SK-N-SH (cell line): ENCODE measurements around the gene TAGLN2. TPM values are rescaled to one million over a fixed set of nuclear protein-coding genes. Genes with fewer than 3 reads are reported as not detected.
"Not testable (repeated sequence)": the region's sequence is repeated elsewhere in the genome, so short reads cannot be mapped to it uniquely, and the experiment has no call there.

Experiments
- CTCF ChIA-PET: fragments of 300-600, 350-600 bp; formaldehyde crosslinking; extraction: SDS; loops from one replicate; lab custom pipeline; 2021; lab: Yijun Ruan, JAX
- POLR2A ChIA-PET: fragments of 350-600 bp; sonication (Branson Sonifier 250); formaldehyde crosslinking; extraction: SDS; loops from one replicate; lab custom pipeline; 2020; ENCODE audit warnings: antibody characterized with exemption, inconsistent platforms; lab: Yijun Ruan, JAX
- DNase-seq: peaks from one replicate; pipeline ENCODE4 v3.0.0; 2012
- H2AFZ ChIP-seq: fragments of 200-600 bp; sonication (generic); 2 replicates; pipeline ENCODE4 v1.8.1; 2016; ENCODE audit warnings: antibody characterized with exemption, mild to moderate bottlenecking, low read depth
- H3F3A ChIP-seq: fragments of 200-600 bp; sonication (generic); replicated peaks from 2 replicates; pipeline ENCODE3; 2016; ENCODE audit warnings: antibody characterized with exemption, mild to moderate bottlenecking; ENCODE audit not compliant: insufficient read depth
- H3K27ac ChIP-seq, 2 experiments: fragments of 200-500 bp in 1 of 2; fragments of 200-600 bp in 1 of 2; sonication (Bioruptor generic) in 1 of 2; sonication (generic), shearing (Covaris generic) in 1 of 2; 2 replicates each; pipeline versions ENCODE4 v1.5.1 to v1.6.1; 2014 to 2016; ENCODE audit warnings: low read depth in 2 of 2, inconsistent platforms in 1 of 2, low read length in 1 of 2, mild to moderate bottlenecking in 1 of 2, mixed read lengths in 1 of 2
- H3K27me3 ChIP-seq: fragments of 200-600 bp; sonication (generic), shearing (Covaris generic); 2 replicates; pipeline ENCODE4 v1.6.1; 2016; ENCODE audit warnings: mixed run types; ENCODE audit not compliant: insufficient read depth
- H3K36me3 ChIP-seq, 2 experiments: fragments of 200-500 bp in 1 of 2; fragments of 200-600 bp in 1 of 2; sonication (Bioruptor generic) in 1 of 2; sonication (generic) in 1 of 2; replicated peaks in 1 of 2; 2 replicates each; pipeline versions ENCODE3 to v1.5.1; 2014 to 2016; ENCODE audit warnings: low read length in 1 of 2, mild to moderate bottlenecking in 1 of 2; ENCODE audit not compliant: insufficient read depth in 2 of 2, control insufficient read depth in 1 of 2
- H3K4me1 ChIP-seq, 2 experiments: fragments of 200-500 bp in 1 of 2; fragments of 200-600 bp in 1 of 2; sonication (Bioruptor generic) in 1 of 2; sonication (generic), shearing (Covaris generic) in 1 of 2; 2 replicates each; pipeline versions ENCODE4 v1.5.1 to v1.6.1; 2014 to 2016; ENCODE audit warnings: low read depth in 1 of 2, low read length in 1 of 2, mixed run types in 1 of 2; ENCODE audit not compliant: insufficient read depth in 2 of 2, control insufficient read depth in 1 of 2
- H3K4me2 ChIP-seq: fragments of 200-600 bp; sonication (generic), shearing (Covaris generic); 2 replicates; pipeline ENCODE4 v1.6.1; 2017; ENCODE audit warnings: mixed run types
- H3K4me3 ChIP-seq, 2 experiments: fragments of 200-500 bp in 1 of 2; fragments of 200-600 bp in 1 of 2; sonication (Bioruptor generic) in 1 of 2; sonication (generic), shearing (Covaris generic) in 1 of 2; 2 replicates each; pipeline versions ENCODE4 v1.5.1 to v1.8.1; 2014 to 2016; ENCODE audit warnings: low read depth in 2 of 2, inconsistent platforms in 1 of 2, low read length in 1 of 2, mild to moderate bottlenecking in 1 of 2, mixed read lengths in 1 of 2, moderate library complexity in 1 of 2
- H3K79me2 ChIP-seq: fragments of 200-600 bp; sonication (generic); 2 replicates; pipeline ENCODE4 v1.8.1; 2017; ENCODE audit warnings: mild to moderate bottlenecking; ENCODE audit not compliant: insufficient read depth
- H3K9ac ChIP-seq: fragments of 200-600 bp; sonication (generic); 2 replicates; pipeline ENCODE4 v1.6.1; 2017; ENCODE audit warnings: mixed run types
- H3K9me2 ChIP-seq: fragments of 200-600 bp; sonication (generic); 2 replicates; pipeline ENCODE4 v1.6.1; 2017; ENCODE audit warnings: mixed run types
- H3K9me3 ChIP-seq: fragments of 200-600 bp; sonication (generic); 2 replicates; pipeline ENCODE4 v1.6.1; 2017; ENCODE audit warnings: mixed run types, mild to moderate bottlenecking, moderate library complexity
- H4K20me1 ChIP-seq: fragments of 200-600 bp; sonication (generic); 2 replicates; pipeline ENCODE4 v1.6.1; 2017; ENCODE audit warnings: mild to moderate bottlenecking, mixed run types; ENCODE audit not compliant: insufficient read depth
- GABPA ChIP-seq: IDR thresholded peaks from 2 replicates; pipeline ENCODE4 v1.4.0; 2012; ENCODE audit warnings: low read depth, mild to moderate bottlenecking
- RAD21 ChIP-seq: IDR thresholded peaks from 2 replicates; pipeline ENCODE4 v1.6.1; 2012; ENCODE audit warnings: mild to moderate bottlenecking, low read length
- RFX5 ChIP-seq: IDR thresholded peaks from 2 replicates; pipeline ENCODE4 v1.6.1; 2012; ENCODE audit warnings: mild to moderate bottlenecking, improper control_type of control experiment, low read length
- SMC3 ChIP-seq: IDR thresholded peaks from 2 replicates; pipeline ENCODE4 v1.6.1; 2012; ENCODE audit warnings: low read depth, low read length, improper control_type of control experiment
- TAF1 ChIP-seq: IDR thresholded peaks from 2 replicates; pipeline ENCODE4 v1.6.1; 2012; ENCODE audit warnings: low read depth, mild to moderate bottlenecking, low read length, moderate library complexity, borderline replicate concordance
- WGBS: methylation state at CpG from one replicate; pipeline ENCODE4 v1.1.6; 2017; ENCODE audit warnings: low lambda C conversion rate; 5-methylcytosine and 5-hydroxymethylcytosine counted together
- polyA plus RNA-seq, 3 experiments: library from polyadenylated mRNA; depleted of rRNA; stranded (reverse); fragments of >200 nt; gene quantifications; 2 replicates each; pipeline ENCODE4 v1.2.3, GENCODE V29; 2012
- TF ChIP-seq, protein P1 (sequence below): IDR thresholded peaks from 2 replicates; pipeline ENCODE4 v1.6.1; 2012; ENCODE audit warnings: mild to moderate bottlenecking, low read depth, low read length, moderate library complexity
- TF ChIP-seq, protein P2 (sequence below): IDR thresholded peaks from 2 replicates; pipeline ENCODE4 v1.4.0; 2012; ENCODE audit warnings: low read depth, borderline replicate concordance

Gene TAGLN2
- polyA plus RNA-seq, 1 of the 3 experiments (the other 2 are of a cell fraction): 646 TPM

GRCh38 chr1:159906960-159907359 is 18.3 kb downstream of the TAGLN2 start:
- Histone ChIP-seq H3K4me1 (peaks cover 12 to 25% of the 10 kb centered on the region in 2 experiments; a peak in 3 of 4 replicates), H4K20me1 (no peaks in the 10 kb centered on the region), H3K9me2 (no peaks in the 10 kb centered on the region), H3K4me2 (no peak overlapping the region), H3K79me2 (no peaks in the 10 kb centered on the region), H3K9me3 (no peaks in the 10 kb centered on the region), H3K27ac (no peak overlapping the region), H3K9ac (no peak overlapping the region), H3K36me3 (no peaks in the 10 kb centered on the region), H3K4me3 (no peak overlapping the region), H3F3A (peaks cover 6% of the 10 kb centered on the region), H2AFZ (no peak overlapping the region), H3K27me3 (no peaks in the 10 kb centered on the region)
- DNase-seq: no peak
- TF ChIP-seq RAD21: no peak
- ChIA-PET POLR2A (no interaction called here), CTCF (interaction anchor here (1.4 to 3.3 kb wide), 4 partner anchors 13 to 100 kb away, joined by 3 to 18 read pairs (median 4); no protein-coding TSS in a partner anchor)
- WGBS: 36% methylated on average over 1 of the region's 1 CpG

DNA sequence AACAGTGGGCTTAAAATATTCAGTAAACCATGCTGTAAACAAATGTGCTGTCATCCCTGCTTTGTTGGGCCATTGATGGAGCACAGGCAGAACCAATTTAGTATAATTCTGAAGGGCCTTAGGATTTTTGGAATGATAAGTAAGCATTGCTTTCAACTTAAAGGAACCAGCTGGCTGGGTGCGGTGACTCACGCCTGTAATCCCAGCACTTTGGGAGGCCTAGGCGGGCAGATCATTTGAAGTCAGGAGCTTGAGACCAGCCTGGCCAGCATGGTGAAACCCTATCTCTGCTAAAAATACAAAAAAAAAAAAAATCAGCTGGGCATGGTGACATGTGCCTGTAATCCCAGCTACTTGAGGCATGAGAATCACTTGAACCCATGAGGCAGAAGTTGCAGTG is 21.3 kb downstream of the TAGLN2 start:
- CTCF ChIA-PET: interaction anchor here (1.3 to 3.3 kb wide), 3 partner anchors 12 to 103 kb away, joined by 3 to 18 read pairs (median 5); no protein-coding TSS in a partner anchor
- H3F3A ChIP-seq, H3K27me3 ChIP-seq, H3K9me3 ChIP-seq, H3K4me2 ChIP-seq, H3K36me3 ChIP-seq, H2AFZ ChIP-seq, H3K4me3 ChIP-seq, POLR2A ChIA-PET, H3K4me1 ChIP-seq, H3K9ac ChIP-seq, DNase-seq, H4K20me1 ChIP-seq, H3K79me2 ChIP-seq, H3K9me2 ChIP-seq, H3K27ac ChIP-seq: not testable (repeated sequence)
- WGBS: 76% methylated on average over 3 of the region's 3 CpGs

- no peaks in the 10 kb centered on the region for H3K9me2 ChIP-seq
- H3K36me3 ChIP-seq: no peaks in the 10 kb centered on the region
- POLR2A ChIA-PET: no interaction called here
- no peak for DNase-seq
- no peaks in the 10 kb centered on the region for H4K20me1 ChIP-seq
- H3K27ac ChIP-seq: no peak overlapping the region
- TF ChIP-seq RFX5: no peak
- TF ChIP-seq, protein P1, sequence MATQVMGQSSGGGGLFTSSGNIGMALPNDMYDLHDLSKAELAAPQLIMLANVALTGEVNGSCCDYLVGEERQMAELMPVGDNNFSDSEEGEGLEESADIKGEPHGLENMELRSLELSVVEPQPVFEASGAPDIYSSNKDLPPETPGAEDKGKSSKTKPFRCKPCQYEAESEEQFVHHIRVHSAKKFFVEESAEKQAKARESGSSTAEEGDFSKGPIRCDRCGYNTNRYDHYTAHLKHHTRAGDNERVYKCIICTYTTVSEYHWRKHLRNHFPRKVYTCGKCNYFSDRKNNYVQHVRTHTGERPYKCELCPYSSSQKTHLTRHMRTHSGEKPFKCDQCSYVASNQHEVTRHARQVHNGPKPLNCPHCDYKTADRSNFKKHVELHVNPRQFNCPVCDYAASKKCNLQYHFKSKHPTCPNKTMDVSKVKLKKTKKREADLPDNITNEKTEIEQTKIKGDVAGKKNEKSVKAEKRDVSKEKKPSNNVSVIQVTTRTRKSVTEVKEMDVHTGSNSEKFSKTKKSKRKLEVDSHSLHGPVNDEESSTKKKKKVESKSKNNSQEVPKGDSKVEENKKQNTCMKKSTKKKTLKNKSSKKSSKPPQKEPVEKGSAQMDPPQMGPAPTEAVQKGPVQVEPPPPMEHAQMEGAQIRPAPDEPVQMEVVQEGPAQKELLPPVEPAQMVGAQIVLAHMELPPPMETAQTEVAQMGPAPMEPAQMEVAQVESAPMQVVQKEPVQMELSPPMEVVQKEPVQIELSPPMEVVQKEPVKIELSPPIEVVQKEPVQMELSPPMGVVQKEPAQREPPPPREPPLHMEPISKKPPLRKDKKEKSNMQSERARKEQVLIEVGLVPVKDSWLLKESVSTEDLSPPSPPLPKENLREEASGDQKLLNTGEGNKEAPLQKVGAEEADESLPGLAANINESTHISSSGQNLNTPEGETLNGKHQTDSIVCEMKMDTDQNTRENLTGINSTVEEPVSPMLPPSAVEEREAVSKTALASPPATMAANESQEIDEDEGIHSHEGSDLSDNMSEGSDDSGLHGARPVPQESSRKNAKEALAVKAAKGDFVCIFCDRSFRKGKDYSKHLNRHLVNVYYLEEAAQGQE: no peak
- TF ChIP-seq, protein P2, sequence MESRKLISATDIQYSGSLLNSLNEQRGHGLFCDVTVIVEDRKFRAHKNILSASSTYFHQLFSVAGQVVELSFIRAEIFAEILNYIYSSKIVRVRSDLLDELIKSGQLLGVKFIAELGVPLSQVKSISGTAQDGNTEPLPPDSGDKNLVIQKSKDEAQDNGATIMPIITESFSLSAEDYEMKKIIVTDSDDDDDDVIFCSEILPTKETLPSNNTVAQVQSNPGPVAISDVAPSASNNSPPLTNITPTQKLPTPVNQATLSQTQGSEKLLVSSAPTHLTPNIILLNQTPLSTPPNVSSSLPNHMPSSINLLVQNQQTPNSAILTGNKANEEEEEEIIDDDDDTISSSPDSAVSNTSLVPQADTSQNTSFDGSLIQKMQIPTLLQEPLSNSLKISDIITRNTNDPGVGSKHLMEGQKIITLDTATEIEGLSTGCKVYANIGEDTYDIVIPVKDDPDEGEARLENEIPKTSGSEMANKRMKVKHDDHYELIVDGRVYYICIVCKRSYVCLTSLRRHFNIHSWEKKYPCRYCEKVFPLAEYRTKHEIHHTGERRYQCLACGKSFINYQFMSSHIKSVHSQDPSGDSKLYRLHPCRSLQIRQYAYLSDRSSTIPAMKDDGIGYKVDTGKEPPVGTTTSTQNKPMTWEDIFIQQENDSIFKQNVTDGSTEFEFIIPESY: no peak
- TF ChIP-seq SMC3: no peak
- no peak for TF ChIP-seq TAF1
- TF ChIP-seq GABPA: no peak
- TF ChIP-seq, all 33 proteins: peak for 0
- H3K4me1 ChIP-seq: no peaks in the 10 kb centered on the region
- no peak overlapping the region for H3K9ac ChIP-seq
- H3K4me3 ChIP-seq: no peak overlapping the region
- no peaks in the 10 kb centered on the region for H3F3A ChIP-seq
- no peaks in the 10 kb centered on the region for H3K9me3 ChIP-seq
- CTCF ChIA-PET: interaction anchor here (1.2 to 1.6 kb wide), 4 partner anchors 11 to 105 kb away, joined by 3 to 8 read pairs (median 5); no protein-coding TSS in a partner anchor
- WGBS: 92% methylated on average over 3 of the region's 3 CpGs
- no peak overlapping the region for H3K4me2 ChIP-seq
- no peak overlapping the region for H2AFZ ChIP-seq
- no peaks in the 10 kb centered on the region for H3K27me3 ChIP-seq
- H3K79me2 ChIP-seq: no peaks in the 10 kb centered on the region
These were observed 22.8 kb downstream of the TAGLN2 start for GRCh38 chr1:159902541-159902940.
